Measurements from ENCODE around the gene TLR10.

TLR10 gene

DNA sequence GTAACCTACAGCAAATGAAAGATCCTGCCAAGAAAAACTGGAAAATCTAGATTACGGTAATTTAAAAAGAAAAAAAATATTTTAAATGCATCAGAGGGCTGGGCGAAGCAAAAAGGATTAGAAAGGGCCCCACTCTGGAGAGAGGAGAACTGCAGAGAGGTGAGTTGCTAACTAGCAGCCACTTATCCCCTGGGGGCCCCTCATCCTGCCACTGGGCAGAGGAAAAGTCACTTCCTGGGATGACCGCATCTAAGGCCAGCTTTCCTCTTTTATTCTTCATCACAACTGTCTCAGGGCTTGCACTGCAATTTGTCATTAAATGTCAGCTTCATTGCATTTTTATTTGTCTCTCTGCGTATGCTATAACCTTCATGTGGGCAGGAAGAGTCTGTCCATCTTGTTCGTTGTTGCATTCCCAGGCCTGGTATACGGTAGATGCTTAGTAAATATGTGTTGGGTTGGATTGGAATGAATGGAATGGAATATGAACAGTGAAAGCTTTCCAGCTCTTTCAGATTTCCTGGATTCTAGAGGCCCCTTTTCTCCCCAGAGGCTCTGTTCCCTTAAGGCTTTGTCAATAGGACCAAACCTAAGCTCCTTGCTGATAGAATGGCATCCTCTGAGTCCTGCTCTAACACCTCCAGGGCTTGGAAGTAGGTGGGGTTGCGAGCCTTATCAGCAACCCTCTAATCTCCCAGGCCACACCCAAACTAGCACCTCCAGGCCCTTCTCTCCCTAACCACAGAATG lies 58.9 kb downstream of the TLR10 start:
- H3K4me1 ChIP-seq (ENCODE audit: low read length), result peaks cover 7% of the 10 kb centered on the region
- no peaks in the 10 kb centered on the region for H4K20me1 ChIP-seq (ENCODE audit: insufficient read depth, low read length)
- TF ChIP-seq, protein P1, sequence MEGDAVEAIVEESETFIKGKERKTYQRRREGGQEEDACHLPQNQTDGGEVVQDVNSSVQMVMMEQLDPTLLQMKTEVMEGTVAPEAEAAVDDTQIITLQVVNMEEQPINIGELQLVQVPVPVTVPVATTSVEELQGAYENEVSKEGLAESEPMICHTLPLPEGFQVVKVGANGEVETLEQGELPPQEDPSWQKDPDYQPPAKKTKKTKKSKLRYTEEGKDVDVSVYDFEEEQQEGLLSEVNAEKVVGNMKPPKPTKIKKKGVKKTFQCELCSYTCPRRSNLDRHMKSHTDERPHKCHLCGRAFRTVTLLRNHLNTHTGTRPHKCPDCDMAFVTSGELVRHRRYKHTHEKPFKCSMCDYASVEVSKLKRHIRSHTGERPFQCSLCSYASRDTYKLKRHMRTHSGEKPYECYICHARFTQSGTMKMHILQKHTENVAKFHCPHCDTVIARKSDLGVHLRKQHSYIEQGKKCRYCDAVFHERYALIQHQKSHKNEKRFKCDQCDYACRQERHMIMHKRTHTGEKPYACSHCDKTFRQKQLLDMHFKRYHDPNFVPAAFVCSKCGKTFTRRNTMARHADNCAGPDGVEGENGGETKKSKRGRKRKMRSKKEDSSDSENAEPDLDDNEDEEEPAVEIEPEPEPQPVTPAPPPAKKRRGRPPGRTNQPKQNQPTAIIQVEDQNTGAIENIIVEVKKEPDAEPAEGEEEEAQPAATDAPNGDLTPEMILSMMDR (IDR thresholded peaks at IDR 0.05; ENCODE audit: low read depth, low read length), result no peak
- TF ChIP-seq EZH2phosphoT487 (IDR thresholded peaks at IDR 0.05; ENCODE audit: low read depth), result no peak
- H3K27me3 ChIP-seq (ENCODE audit: low read depth, low read length), result no peaks in the 10 kb centered on the region
- no peak overlapping the region for H3K9ac ChIP-seq (ENCODE audit: low read length)
- no peaks in the 10 kb centered on the region for H3K9me3 ChIP-seq (ENCODE audit: insufficient read depth, low read length)
- H3K4me3 ChIP-seq (ENCODE audit: low read length), result no peak overlapping the region
- no peak overlapping the region for H2AFZ ChIP-seq (ENCODE audit: low read depth, low read length)
- no peak overlapping the region for H3K27ac ChIP-seq (ENCODE audit: low read length)
- H3K4me2 ChIP-seq (ENCODE audit: low read length), result no peak overlapping the region
- no peaks in the 10 kb centered on the region for H3K79me2 ChIP-seq (ENCODE audit: low read length)
- H3K36me3 ChIP-seq (replicated peaks; ENCODE audit: low read depth, low read length), result no peaks in the 10 kb centered on the region

GRCh38 chr4:38723114-38723513 lies 59.7 kb downstream of the TLR10 start:
- Histone ChIP-seq H4K20me1 (ENCODE audit: insufficient read depth, low read length) (no peaks in the 10 kb centered on the region), H3K27ac (ENCODE audit: low read length) (no peak overlapping the region), H3K4me2 (ENCODE audit: low read length) (no peak overlapping the region), H3K4me3 (ENCODE audit: low read length) (no peak overlapping the region), H3K9me3 (ENCODE audit: insufficient read depth, low read length) (no peaks in the 10 kb centered on the region), H3K27me3 (ENCODE audit: low read depth, low read length) (no peaks in the 10 kb centered on the region), H3K79me2 (ENCODE audit: low read length) (no peaks in the 10 kb centered on the region), H2AFZ (ENCODE audit: low read depth, low read length) (no peak overlapping the region), H3K36me3 (replicated peaks; ENCODE audit: low read depth, low read length) (no peaks in the 10 kb centered on the region), H3K9ac (ENCODE audit: low read length) (no peak overlapping the region), H3K4me1 (ENCODE audit: low read length) (peaks cover 7% of the 10 kb centered on the region)
- TF ChIP-seq EZH2phosphoT487 (IDR thresholded peaks at IDR 0.05; ENCODE audit: low read depth), result no peak
- TF ChIP-seq, protein P1 (IDR thresholded peaks at IDR 0.05; ENCODE audit: low read depth, low read length), result no peak

Data from OCI-LY3 (cell line).